Neural cell (in vitro differentiated cells): ENCODE measurements around the gene SHB. TPM values are rescaled to one million over a fixed set of nuclear protein-coding genes. Genes with fewer than 3 reads are reported as not detected.
"Not testable (repeated sequence)": the region's sequence is repeated elsewhere in the genome, so short reads cannot be mapped to it uniquely, and the experiment has no call there.

Experiments
- H2AFZ ChIP-seq: fragments of 200-600, 300-800 bp; sonication (generic), shearing (Covaris generic); 2 replicates; pipeline ENCODE4 v1.6.0; 2014; ENCODE audit warnings: low read depth, mild to moderate bottlenecking, antibody characterized with exemption, low read length, moderate library complexity
- H3F3A ChIP-seq: fragments of 200-600 bp; shearing (Covaris generic); 2 replicates; pipeline ENCODE4 v1.6.1; 2016; ENCODE audit warnings: mild to moderate bottlenecking, moderate library complexity, mixed read lengths, antibody characterized with exemption, low read length; ENCODE audit not compliant: insufficient read depth, poor library complexity, severe bottlenecking
- H3K27ac ChIP-seq: fragments of 200-600, 300-800 bp; sonication (generic), shearing (Covaris generic); 2 replicates; pipeline ENCODE4 v1.5.1; 2014; ENCODE audit warnings: mild to moderate bottlenecking, low read length, moderate library complexity
- H3K27me3 ChIP-seq: fragments of 300-800, 200-600 bp; sonication (generic), shearing (Covaris generic); 2 replicates; pipeline ENCODE4 v1.6.0; 2014; ENCODE audit warnings: mild to moderate bottlenecking, low read depth, low read length, moderate library complexity; ENCODE audit not compliant: insufficient read depth
- H3K36me3 ChIP-seq: fragments of 300-800, 200-600 bp; sonication (generic), shearing (Covaris generic); 2 replicates; pipeline ENCODE4 v1.5.1; 2014; ENCODE audit warnings: mild to moderate bottlenecking, antibody characterized with exemption, low read length, moderate library complexity; ENCODE audit not compliant: insufficient read depth
- H3K4me2 ChIP-seq: fragments of 300-800, 200-600 bp; sonication (generic), shearing (Covaris generic); 2 replicates; pipeline ENCODE4 v1.6.0; 2014; ENCODE audit warnings: mild to moderate bottlenecking, low read length
- H3K4me3 ChIP-seq: fragments of 300-800, 200-600 bp; sonication (generic), shearing (Covaris generic); 2 replicates; pipeline ENCODE4 v1.5.1; 2014; ENCODE audit warnings: mild to moderate bottlenecking, low read length, moderate library complexity
- H3K79me2 ChIP-seq: fragments of 200-600 bp; shearing (Covaris generic); replicated peaks from 2 replicates; pipeline ENCODE4 v1.6.0; 2014; ENCODE audit warnings: mild to moderate bottlenecking, low read length, moderate library complexity; ENCODE audit not compliant: insufficient read depth
- H3K9ac ChIP-seq: fragments of 300-800, 200-600 bp; sonication (generic), shearing (Covaris generic); 2 replicates; pipeline ENCODE4 v1.6.1; 2016; ENCODE audit warnings: mild to moderate bottlenecking, low read length, mixed read lengths
- H3K9me2 ChIP-seq: fragments of 200-600 bp; shearing (Covaris generic); 2 replicates; pipeline ENCODE4 v1.6.1; 2016; ENCODE audit warnings: mild to moderate bottlenecking, low read length, mixed read lengths; ENCODE audit not compliant: insufficient read depth
- H3K9me3 ChIP-seq: fragments of 200-600, 300-800 bp; sonication (generic), shearing (Covaris generic); 2 replicates; pipeline ENCODE4 v1.6.1; 2016; ENCODE audit warnings: mild to moderate bottlenecking, mixed run types, low read length, moderate library complexity, mixed read lengths
- H4K20me1 ChIP-seq: fragments of 200-600 bp; shearing (Covaris generic); 2 replicates; pipeline ENCODE4 v1.6.1; 2016; ENCODE audit warnings: mild to moderate bottlenecking, mixed run types; ENCODE audit not compliant: insufficient read depth
- CTCF ChIP-seq: fragments of 450-650 bp; IDR thresholded peaks from 2 replicates; pipeline ENCODE4 v1.5.1; 2014; ENCODE audit warnings: antibody characterized with exemption, mild to moderate bottlenecking, moderate library complexity; ENCODE audit not compliant: poor library complexity, severe bottlenecking
- EP300 ChIP-seq: fragments of 450-650 bp; conservative IDR thresholded peaks from 2 replicates; pipeline ENCODE4 v1.6.1; 2014; ENCODE audit warnings: antibody characterized with exemption, mild to moderate bottlenecking, moderate library complexity; ENCODE audit not compliant: poor library complexity, severe bottlenecking
- EZH2 ChIP-seq: fragments of 200-600, 300-800 bp; shearing (Covaris generic), sonication (generic); IDR thresholded peaks from 2 replicates; pipeline ENCODE4 v1.6.1; 2014; ENCODE audit warnings: antibody characterized with exemption, low read length, borderline replicate concordance, mild to moderate bottlenecking; ENCODE audit not compliant: insufficient read depth, poor library complexity, severe bottlenecking
- MXI1 ChIP-seq: fragments of 450-650 bp; conservative IDR thresholded peaks from 2 replicates; pipeline ENCODE4 v1.6.1; 2014; ENCODE audit warnings: antibody characterized with exemption, mild to moderate bottlenecking; ENCODE audit not compliant: poor library complexity, severe bottlenecking
- POLR2AphosphoS5 ChIP-seq: IDR thresholded peaks from 2 replicates; pipeline ENCODE4 v1.6.1; 2012
- RAD21 ChIP-seq: fragments of 450-650 bp; conservative IDR thresholded peaks from 2 replicates; pipeline ENCODE4 v1.6.1; 2014; ENCODE audit warnings: antibody characterized with exemption, mild to moderate bottlenecking, moderate library complexity
- REST ChIP-seq: IDR thresholded peaks from 2 replicates; pipeline ENCODE4 v1.6.1; 2012; ENCODE audit warnings: borderline replicate concordance
- SMC3 ChIP-seq: fragments of 450-650 bp; conservative IDR thresholded peaks from 2 replicates; pipeline ENCODE4 v1.6.1; 2014; ENCODE audit warnings: antibody characterized with exemption, mild to moderate bottlenecking, moderate library complexity; ENCODE audit not compliant: poor library complexity
- TAF1 ChIP-seq: IDR thresholded peaks from 2 replicates; pipeline ENCODE4 v1.6.1; 2012; ENCODE audit warnings: low read depth
- polyA plus RNA-seq: library from polyadenylated mRNA; depleted of rRNA; stranded (reverse); fragments of >200 nt; gene quantifications from 2 replicates; pipeline ENCODE4 v1.2.3, GENCODE V29; 2014

Gene SHB
- polyA plus RNA-seq, 1 donor from 2014 or later: 17.5 TPM

- Histone ChIP-seq H3K9me2 (no peaks in the 10 kb centered on the region), H3K36me3 (peaks cover 16% of the 10 kb centered on the region), H4K20me1 (no peaks in the 10 kb centered on the region), H3F3A (no peaks in the 10 kb centered on the region), H3K4me3 (no peak overlapping the region), H3K27me3 (no peaks in the 10 kb centered on the region), H3K4me2 (no peak overlapping the region), H3K9ac (no peak overlapping the region), H3K79me2 (peaks cover 6% of the 10 kb centered on the region), H2AFZ (no peak overlapping the region), H3K27ac (no peak overlapping the region), H3K9me3 (no peaks in the 10 kb centered on the region)
- no peak for TF ChIP-seq MXI1
- no peak for TF ChIP-seq EZH2
- no peak for TF ChIP-seq EP300
- TF ChIP-seq CTCF: no peak
- no peak for TF ChIP-seq REST
- TF ChIP-seq POLR2AphosphoS5: no peak
- no peak for TF ChIP-seq TAF1
- no peak for TF ChIP-seq SMC3
- TF ChIP-seq RAD21: no peak
These were observed 177.0 kb downstream of the SHB start for GRCh38 chr9:37892063-37892462.

GRCh38 chr9:37891042-37891441 lies 178.0 kb downstream of the SHB start:
- peaks cover 16% of the 10 kb centered on the region for H3K36me3 ChIP-seq
- not testable (repeated sequence) for H3K4me2 ChIP-seq, H3F3A ChIP-seq, H3K4me3 ChIP-seq, H3K9me3 ChIP-seq, H2AFZ ChIP-seq, H3K27ac ChIP-seq, H3K27me3 ChIP-seq, H3K79me2 ChIP-seq, H4K20me1 ChIP-seq, H3K9me2 ChIP-seq, H3K9ac ChIP-seq

GRCh38 chr9:37889536-37889935 lies 179.5 kb downstream of the SHB start:
- no peaks in the 10 kb centered on the region for H4K20me1 ChIP-seq
- H3K79me2 ChIP-seq: peaks cover 3% of the 10 kb centered on the region
- no peaks in the 10 kb centered on the region for H3F3A ChIP-seq
- H3K36me3 ChIP-seq: peaks cover 7% of the 10 kb centered on the region
- no peak overlapping the region for H2AFZ ChIP-seq
- H3K4me3 ChIP-seq: no peak overlapping the region
- no peak for TF ChIP-seq MXI1
- TF ChIP-seq EP300: no peak
- no peak for TF ChIP-seq TAF1
- TF ChIP-seq CTCF: no peak
- TF ChIP-seq POLR2AphosphoS5: no peak
- TF ChIP-seq EZH2: no peak
- no peak for TF ChIP-seq REST
- no peak for TF ChIP-seq SMC3
- TF ChIP-seq RAD21: no peak
- H3K27me3 ChIP-seq: no peaks in the 10 kb centered on the region
- H3K9ac ChIP-seq: no peak overlapping the region
- no peaks in the 10 kb centered on the region for H3K9me3 ChIP-seq
- H3K27ac ChIP-seq: no peak overlapping the region
- no peaks in the 10 kb centered on the region for H3K9me2 ChIP-seq
- H3K4me2 ChIP-seq: no peak overlapping the region
